Chondrocyte (in vitro differentiated cells): ENCODE measurements around the gene SLC35A2. TPM values are rescaled to one million over a fixed set of nuclear protein-coding genes. Genes with fewer than 3 reads are reported as not detected.

Source experiments
- DNase-seq: peaks from one replicate; pipeline ENCODE4 v3.0.0; 2021; ENCODE audit warnings: mixed read lengths, low spot score
- H3K27ac Mint-ChIP-seq: one replicate; pipeline ENCODE4 v1.8.0; 2021; ENCODE audit warnings: mild to moderate bottlenecking, moderate library complexity, mixed read lengths; ENCODE audit not compliant: unreplicated experiment
- H3K27me3 Mint-ChIP-seq: 2 replicates; pipeline ENCODE4 v1.8.0; 2021; ENCODE audit warnings: low read depth, mixed read lengths
- H3K36me3 Mint-ChIP-seq: 2 replicates; pipeline ENCODE4 v1.8.0; 2021; ENCODE audit warnings: low read depth, mixed read lengths
- H3K4me1 Mint-ChIP-seq: 2 replicates; pipeline ENCODE4 v1.8.0; 2021; ENCODE audit warnings: low read depth, mild to moderate bottlenecking, mixed read lengths
- H3K4me3 Mint-ChIP-seq: one replicate; pipeline ENCODE4 v1.8.0; 2021; ENCODE audit warnings: mild to moderate bottlenecking, moderate library complexity, mixed read lengths; ENCODE audit not compliant: unreplicated experiment
- H3K9me3 Mint-ChIP-seq: 2 replicates; pipeline ENCODE4 v1.8.0; 2021; ENCODE audit warnings: low read depth, mixed read lengths
- total RNA-seq: library from RNA; stranded (reverse); gene quantifications from 3 replicates; pipeline ENCODE4 v1.2.1, GENCODE V29; 2021
- TF ChIP-seq, protein P1 (sequence below): fragments of 200-600 bp; sonication (generic); IDR thresholded peaks from 2 replicates; pipeline ENCODE4 v1.5.0; 2021; ENCODE audit warnings: antibody characterized with exemption, mild to moderate bottlenecking, moderate library complexity

Gene SLC35A2
- total RNA-seq, 1 donor from 2014 or later = 39.2 TPM

DNA sequence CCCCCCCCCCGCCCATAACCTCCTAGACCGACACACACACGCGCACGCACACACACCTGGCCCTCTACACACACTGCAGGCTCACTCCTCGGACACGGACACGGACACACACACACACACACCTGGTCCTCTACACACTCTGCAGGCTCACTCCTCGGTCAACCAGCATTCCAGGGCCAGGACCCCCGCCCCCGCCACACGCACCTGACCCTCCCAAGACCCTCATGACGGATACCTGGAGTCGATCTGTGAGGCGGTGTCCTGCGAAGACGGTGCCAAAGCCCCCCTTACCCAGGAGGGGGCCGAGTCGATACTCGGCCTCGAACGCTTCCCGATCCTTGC is 6.8 kb upstream of the SLC35A2 start:
- Mint-ChIP-seq H3K4me3 (peak overlapping the region; percentile 75), H3K27me3 (no peaks in the 10 kb centered on the region), H3K27ac (peak overlapping the region; percentile 73), H3K4me1 (peaks cover 33% of the 10 kb centered on the region), H3K36me3 (peaks cover 7% of the 10 kb centered on the region), H3K9me3 (no peaks in the 10 kb centered on the region)
- TF ChIP-seq, protein P1, sequence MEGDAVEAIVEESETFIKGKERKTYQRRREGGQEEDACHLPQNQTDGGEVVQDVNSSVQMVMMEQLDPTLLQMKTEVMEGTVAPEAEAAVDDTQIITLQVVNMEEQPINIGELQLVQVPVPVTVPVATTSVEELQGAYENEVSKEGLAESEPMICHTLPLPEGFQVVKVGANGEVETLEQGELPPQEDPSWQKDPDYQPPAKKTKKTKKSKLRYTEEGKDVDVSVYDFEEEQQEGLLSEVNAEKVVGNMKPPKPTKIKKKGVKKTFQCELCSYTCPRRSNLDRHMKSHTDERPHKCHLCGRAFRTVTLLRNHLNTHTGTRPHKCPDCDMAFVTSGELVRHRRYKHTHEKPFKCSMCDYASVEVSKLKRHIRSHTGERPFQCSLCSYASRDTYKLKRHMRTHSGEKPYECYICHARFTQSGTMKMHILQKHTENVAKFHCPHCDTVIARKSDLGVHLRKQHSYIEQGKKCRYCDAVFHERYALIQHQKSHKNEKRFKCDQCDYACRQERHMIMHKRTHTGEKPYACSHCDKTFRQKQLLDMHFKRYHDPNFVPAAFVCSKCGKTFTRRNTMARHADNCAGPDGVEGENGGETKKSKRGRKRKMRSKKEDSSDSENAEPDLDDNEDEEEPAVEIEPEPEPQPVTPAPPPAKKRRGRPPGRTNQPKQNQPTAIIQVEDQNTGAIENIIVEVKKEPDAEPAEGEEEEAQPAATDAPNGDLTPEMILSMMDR = no peak
- DNase-seq = no peak

DNA sequence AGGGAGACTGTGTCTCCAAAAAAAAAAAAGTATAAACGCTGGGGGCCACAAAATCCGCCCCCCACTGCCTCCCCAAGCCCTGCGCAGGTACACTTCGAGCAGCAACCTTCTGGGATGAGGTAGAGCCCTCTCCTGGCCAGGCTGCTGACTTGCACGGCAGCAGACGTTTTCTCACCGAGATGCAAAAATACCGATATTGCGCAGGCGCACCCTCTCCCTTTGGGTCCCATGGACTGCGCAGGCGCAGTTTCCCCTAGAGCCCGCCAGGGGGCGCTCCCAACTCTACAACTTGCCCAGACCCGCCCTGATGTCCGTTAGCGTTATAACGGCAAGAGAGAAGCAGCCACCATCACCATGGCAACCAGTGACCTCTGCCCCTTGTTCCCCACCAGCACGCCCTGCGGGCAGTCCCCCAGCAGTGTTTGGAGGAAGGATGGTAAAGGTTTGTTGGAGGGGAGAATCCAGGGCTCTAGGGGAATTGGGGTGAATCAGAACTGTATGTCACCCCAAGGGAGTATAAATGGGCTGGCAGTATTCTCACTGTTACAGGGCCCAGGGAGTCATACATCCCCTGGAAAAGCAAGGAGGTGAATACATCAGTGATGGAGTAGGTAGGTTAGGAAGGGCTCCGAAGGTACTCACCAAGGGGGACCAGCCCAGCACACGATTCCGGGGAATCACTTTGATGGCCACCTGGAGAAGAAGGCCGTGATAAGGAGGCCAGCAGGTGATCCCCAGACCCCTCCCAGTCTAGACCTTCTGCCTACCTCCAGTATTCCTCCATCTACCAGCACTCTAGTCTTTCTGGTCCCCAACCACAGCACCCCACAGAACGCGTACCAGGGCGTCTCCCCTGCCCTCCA is 5.9 kb upstream of the SLC35A2 start:
- Mint-ChIP-seq H3K36me3 (peaks cover 5% of the 10 kb centered on the region), H3K4me3 (peak overlapping the region; percentile 75), H3K27me3 (no peaks in the 10 kb centered on the region), H3K4me1 (peaks cover 33% of the 10 kb centered on the region), H3K27ac (peak overlapping the region; percentile 85), H3K9me3 (no peaks in the 10 kb centered on the region)
- TF ChIP-seq, protein P1 = peak; percentile 89
- no peak for DNase-seq

- Mint-ChIP-seq H3K4me1 (peaks cover 38% of the 10 kb centered on the region), H3K4me3 (no peak overlapping the region), H3K27ac (no peak overlapping the region), H3K36me3 (peaks cover 5% of the 10 kb centered on the region), H3K27me3 (no peaks in the 10 kb centered on the region), H3K9me3 (no peaks in the 10 kb centered on the region)
- no peak for DNase-seq
- TF ChIP-seq, protein P1 = no peak
Observed at GRCh38 chrX:48914593-48915493, 3.4 kb upstream of the SLC35A2 start.

DNA sequence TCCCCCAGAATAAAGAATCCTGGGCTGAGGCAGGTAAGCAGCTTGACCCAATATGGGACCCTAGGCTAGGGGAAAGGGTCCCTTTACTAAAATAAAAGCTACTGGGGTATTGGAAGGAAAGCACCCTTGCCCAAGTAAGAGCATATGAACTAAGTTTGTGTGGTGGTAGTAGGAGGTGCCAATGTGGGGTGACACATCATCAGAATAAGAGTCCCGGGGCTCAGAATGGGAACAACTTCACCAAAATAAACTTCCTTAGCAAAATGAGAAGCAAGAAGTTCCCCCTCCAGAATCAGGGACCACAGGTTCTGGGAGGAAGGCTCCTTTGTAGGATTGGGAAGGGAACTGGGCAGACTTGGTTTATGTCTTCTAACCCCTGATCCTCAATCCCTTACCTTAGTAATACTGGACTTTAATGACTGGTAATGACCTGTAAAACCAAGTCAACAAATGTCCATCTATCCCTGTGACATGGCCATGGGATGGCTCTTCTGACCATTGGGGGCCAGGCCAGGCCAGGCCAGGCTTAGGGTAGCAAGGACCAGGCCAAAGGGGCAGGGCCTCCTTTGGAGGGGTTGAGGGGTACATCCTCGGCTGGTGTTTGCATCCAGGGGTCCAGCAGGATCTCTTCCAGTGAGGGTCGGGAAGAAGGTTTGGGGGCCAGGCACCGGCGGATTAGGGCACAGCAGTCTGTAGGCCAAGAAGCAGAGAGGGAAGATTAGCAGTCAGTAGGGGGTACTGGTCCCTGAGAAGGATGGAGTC is 2.3 kb upstream of the SLC35A2 start:
- H3K4me3 Mint-ChIP-seq = no peak overlapping the region
- H3K27ac Mint-ChIP-seq = no peak overlapping the region
- no peaks in the 10 kb centered on the region for H3K27me3 Mint-ChIP-seq
- TF ChIP-seq, protein P1 = no peak
- H3K9me3 Mint-ChIP-seq = no peaks in the 10 kb centered on the region
- H3K36me3 Mint-ChIP-seq = peaks cover 5% of the 10 kb centered on the region
- no peak for DNase-seq
- H3K4me1 Mint-ChIP-seq = peaks cover 29% of the 10 kb centered on the region
